Fibroblast of lung (primary cell): ENCODE measurements around the gene SMAP1.

ENCODE experiments used
- EZH2 ChIP-seq: IDR thresholded peaks from 2 replicates; pipeline ENCODE4 v1.5.1; 2012; ENCODE audit warnings: low read length, control low read depth, mild to moderate bottlenecking; ENCODE audit errors: missing control alignments
- TF ChIP-seq, protein P1 (sequence below), 2 donors: IDR thresholded peaks in 1 of 2; conservative IDR thresholded peaks in 1 of 2; 1 replicate in 1 of 2; 2 replicates in 1 of 2; pipeline ENCODE4 v1.5.1; 2011 to 2012; ENCODE audit warnings: low read length in 2 of 2, control low read depth in 1 of 2, inconsistent platforms in 1 of 2, low read depth in 1 of 2, mild to moderate bottlenecking in 1 of 2

DNA sequence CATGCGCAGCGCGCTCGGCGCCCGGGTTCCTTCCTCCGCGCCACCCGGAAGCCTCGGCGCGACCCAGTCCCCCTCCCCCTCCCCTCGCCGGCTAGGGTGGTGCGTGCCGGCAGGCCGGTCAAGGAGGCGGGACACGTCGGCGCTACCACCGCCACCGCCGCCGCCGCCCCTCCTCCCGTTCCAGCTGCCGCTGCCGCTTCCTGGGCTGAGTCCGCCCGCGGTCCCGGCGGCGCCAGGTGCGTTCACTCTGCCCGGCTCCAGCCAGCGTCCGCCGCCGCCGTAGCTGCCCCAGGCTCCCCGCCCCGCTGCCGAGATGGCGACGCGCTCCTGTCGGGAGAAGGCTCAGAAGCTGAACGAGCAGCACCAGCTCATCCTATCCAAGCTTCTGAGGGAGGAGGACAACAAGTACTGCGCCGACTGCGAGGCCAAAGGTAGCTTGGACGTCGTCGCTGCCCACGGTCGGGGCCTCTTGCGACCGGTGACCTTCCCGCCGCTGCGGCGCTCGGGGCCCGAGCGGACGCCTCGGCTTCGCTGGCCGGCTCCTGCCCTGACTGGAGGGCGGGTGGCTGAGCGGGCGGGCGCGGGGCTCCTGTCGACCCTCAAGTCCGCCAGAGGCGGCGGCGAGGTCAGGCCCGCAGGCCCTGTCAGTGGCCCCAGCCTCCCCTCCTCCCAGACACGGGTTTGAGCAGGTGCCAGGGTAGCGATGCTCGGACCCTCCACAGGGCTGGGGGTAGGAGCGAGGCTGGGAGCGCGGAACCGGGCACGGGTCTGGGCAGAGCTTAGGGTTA, at the start of gene SMAP1:
- TF ChIP-seq, protein P1, sequence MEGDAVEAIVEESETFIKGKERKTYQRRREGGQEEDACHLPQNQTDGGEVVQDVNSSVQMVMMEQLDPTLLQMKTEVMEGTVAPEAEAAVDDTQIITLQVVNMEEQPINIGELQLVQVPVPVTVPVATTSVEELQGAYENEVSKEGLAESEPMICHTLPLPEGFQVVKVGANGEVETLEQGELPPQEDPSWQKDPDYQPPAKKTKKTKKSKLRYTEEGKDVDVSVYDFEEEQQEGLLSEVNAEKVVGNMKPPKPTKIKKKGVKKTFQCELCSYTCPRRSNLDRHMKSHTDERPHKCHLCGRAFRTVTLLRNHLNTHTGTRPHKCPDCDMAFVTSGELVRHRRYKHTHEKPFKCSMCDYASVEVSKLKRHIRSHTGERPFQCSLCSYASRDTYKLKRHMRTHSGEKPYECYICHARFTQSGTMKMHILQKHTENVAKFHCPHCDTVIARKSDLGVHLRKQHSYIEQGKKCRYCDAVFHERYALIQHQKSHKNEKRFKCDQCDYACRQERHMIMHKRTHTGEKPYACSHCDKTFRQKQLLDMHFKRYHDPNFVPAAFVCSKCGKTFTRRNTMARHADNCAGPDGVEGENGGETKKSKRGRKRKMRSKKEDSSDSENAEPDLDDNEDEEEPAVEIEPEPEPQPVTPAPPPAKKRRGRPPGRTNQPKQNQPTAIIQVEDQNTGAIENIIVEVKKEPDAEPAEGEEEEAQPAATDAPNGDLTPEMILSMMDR (conservative IDR thresholded peaks at IDR 0.05 in 1 of 2, IDR thresholded peaks at IDR 0.05 in 1 of 2; ENCODE audit: low read depth in 1 of 2, low read length in 2 of 2) = no peak
- TF ChIP-seq EZH2 = no peak
